WTC11 (cell line): Measurements from ENCODE around the gene DPP10.

Experiments
- NR1H2 ChIP-seq: sonication (generic); formaldehyde crosslinking; IDR thresholded peaks from 2 replicates; pipeline ENCODE4 v1.9.0; 2021; ENCODE audit warnings: mild to moderate bottlenecking, moderate library complexity, missing genetic modification reagents
- SP1 ChIP-seq: sonication (generic); formaldehyde crosslinking; conservative IDR thresholded peaks from 2 replicates; pipeline ENCODE4 v1.8.1; 2022; ENCODE audit warnings: missing genetic modification reagents
- ZNF281 ChIP-seq: sonication (generic); formaldehyde crosslinking; IDR thresholded peaks from 2 replicates; pipeline ENCODE4 v1.8.0; 2023; ENCODE audit warnings: mild to moderate bottlenecking, missing genetic modification reagents
- TF ChIP-seq, protein P1 (sequence below): fragments of 200-600 bp; IDR thresholded peaks from 2 replicates; pipeline ENCODE4 v1.8.0; 2022; ENCODE audit warnings: antibody characterized with exemption

- TF ChIP-seq, protein P1, sequence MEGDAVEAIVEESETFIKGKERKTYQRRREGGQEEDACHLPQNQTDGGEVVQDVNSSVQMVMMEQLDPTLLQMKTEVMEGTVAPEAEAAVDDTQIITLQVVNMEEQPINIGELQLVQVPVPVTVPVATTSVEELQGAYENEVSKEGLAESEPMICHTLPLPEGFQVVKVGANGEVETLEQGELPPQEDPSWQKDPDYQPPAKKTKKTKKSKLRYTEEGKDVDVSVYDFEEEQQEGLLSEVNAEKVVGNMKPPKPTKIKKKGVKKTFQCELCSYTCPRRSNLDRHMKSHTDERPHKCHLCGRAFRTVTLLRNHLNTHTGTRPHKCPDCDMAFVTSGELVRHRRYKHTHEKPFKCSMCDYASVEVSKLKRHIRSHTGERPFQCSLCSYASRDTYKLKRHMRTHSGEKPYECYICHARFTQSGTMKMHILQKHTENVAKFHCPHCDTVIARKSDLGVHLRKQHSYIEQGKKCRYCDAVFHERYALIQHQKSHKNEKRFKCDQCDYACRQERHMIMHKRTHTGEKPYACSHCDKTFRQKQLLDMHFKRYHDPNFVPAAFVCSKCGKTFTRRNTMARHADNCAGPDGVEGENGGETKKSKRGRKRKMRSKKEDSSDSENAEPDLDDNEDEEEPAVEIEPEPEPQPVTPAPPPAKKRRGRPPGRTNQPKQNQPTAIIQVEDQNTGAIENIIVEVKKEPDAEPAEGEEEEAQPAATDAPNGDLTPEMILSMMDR = no peak
- TF ChIP-seq NR1H2 (CRISPR knock-in tag) = no peak
- TF ChIP-seq ZNF281 = no peak
- no peak for TF ChIP-seq SP1
These were observed 417.5 kb downstream of the DPP10 start for GRCh38 chr2:114859726-114860510.
